HG03469 (cell line): ENCODE data around the gene TRABD2A.
"Not testable (repeated sequence)": the region's sequence is repeated elsewhere in the genome, so short reads cannot be mapped to it uniquely, and the experiment has no call there.

ENCODE experiments used
- ATAC-seq: cut with Tn5 transposase; IDR thresholded peaks from one replicate; pipeline ENCODE4 v1.9.1; 2021; ENCODE audit warnings: mild to moderate bottlenecking, moderate library complexity, moderate number of reproducible peaks; ENCODE audit not compliant: unreplicated experiment

Gene TRABD2A

GRCh38 chr2:84785950-84786349, 94.9 kb downstream of the TRABD2A start:
- ATAC-seq = no peak

- no peak for ATAC-seq
Observed at GRCh38 chr2:84782717-84783442, 98.0 kb downstream of the TRABD2A start.

GRCh38 chr2:84781942-84782716, 98.8 kb downstream of the TRABD2A start:
- ATAC-seq = peak; percentile 95

- ATAC-seq = no peak
Observed at GRCh38 chr2:84779781-84780180, 101.1 kb downstream of the TRABD2A start.

GRCh38 chr2:84778911-84779690, 101.8 kb downstream of the TRABD2A start:
- ATAC-seq = no peak

GRCh38 chr2:84776011-84776410, 104.9 kb downstream of the TRABD2A start:
- no peak for ATAC-seq

- ATAC-seq = not testable (repeated sequence)
Observed at GRCh38 chr2:84773562-84773961, 107.3 kb downstream of the TRABD2A start.
